EH (cell line): Measurements from ENCODE around the gene MTMR11.
A peak's percentile ranks its signal among the peaks of the same experiment; 100 is the strongest.
"Not testable (repeated sequence)": the region's sequence is repeated elsewhere in the genome, so short reads cannot be mapped to it uniquely, and the experiment has no call there.

Source experiments
- DNase-seq: peaks from one replicate; pipeline ENCODE4 v3.0.0-alpha.2; 2015; ENCODE audit warnings: low read depth

MTMR11 gene

GRCh38 chr1:149896575-149896974, 40.1 kb downstream of the MTMR11 start:
- DNase-seq: no peak

- DNase-seq: peak; percentile 65
Measured at GRCh38 chr1:149888999-149889289, 47.7 kb downstream of the MTMR11 start.

DNA sequence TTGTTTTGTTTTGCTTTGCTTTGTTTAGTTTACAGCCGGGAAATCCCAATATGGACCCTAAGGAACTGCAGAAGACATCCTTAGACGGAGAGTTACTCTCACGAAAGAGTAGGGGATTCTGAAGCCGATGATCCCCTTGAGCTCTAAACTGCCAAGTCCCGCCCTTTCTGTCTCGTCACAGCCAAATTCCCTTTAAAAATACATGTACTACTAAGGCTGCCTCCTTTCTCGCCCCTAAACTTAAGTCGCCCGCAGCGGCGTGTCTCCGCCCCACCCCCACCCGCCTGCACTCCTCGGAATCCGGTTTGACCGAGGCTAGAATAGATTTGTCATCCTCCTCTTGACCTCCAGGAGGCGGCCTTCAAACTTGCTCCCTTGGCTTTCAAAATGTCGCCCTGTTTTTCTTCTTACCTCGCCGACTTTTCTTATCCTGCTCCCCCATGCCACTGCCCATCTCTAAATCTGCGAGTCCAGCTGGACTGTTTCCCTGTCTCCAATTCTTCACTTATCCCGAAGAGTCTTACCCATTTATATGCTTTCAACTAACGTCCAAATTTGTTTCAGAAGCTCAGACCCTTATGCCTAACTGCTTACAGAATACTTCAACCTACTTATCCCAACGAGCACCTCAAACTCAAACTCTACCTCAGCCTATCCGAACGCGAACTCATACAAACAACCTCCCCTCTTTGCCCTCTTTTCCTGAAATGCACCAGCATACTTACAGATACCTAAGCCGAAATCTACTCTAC, 48.3 kb downstream of the MTMR11 start:
- peak; percentile 92 for DNase-seq

- DNase-seq: peak; percentile 99
Measured at GRCh38 chr1:149887456-149888246, 49.0 kb downstream of the MTMR11 start.

GRCh38 chr1:149887196-149887455, 49.6 kb downstream of the MTMR11 start:
- DNase-seq: not testable (repeated sequence)

DNA sequence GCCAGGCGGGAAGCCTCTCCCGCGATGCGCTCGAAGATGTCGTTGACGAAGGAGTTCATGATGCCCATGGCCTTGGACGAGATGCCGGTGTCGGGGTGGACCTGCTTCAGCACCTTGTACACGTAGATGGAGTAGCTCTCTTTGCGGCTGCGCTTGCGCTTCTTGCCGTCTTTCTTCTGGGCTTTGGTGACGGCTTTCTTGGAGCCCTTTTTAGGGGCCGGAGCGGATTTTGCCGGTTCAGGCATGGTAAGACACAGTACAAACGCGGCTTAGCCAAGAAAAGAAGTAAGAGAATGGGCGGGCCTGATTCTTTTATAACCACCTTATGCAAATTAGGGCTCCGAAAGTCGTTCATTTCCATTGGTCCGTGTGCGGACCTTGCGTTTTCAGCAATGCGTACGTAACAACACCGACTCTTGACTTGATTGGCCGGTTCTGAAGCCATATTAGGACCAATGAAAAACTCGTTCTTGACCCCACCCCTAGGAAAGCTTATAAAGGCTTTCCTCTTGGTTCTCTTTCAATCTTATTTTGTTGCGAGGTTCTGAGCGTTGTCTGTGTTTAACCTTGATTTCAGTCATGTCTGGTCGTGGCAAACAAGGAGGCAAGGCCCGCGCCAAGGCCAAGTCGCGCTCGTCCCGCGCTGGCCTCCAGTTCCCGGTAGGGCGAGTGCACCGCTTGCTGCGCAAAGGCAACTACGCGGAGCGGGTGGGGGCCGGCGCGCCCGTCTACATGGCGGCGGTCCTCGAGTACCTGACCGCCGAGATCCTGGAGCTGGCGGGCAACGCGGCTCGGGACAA, 50.1 kb downstream of the MTMR11 start:
- peak; percentile 100 for DNase-seq

GRCh38 chr1:149886121-149886395, 50.6 kb downstream of the MTMR11 start:
- not testable (repeated sequence) for DNase-seq

GRCh38 chr1:149885339-149886120, 51.1 kb downstream of the MTMR11 start:
- DNase-seq: peak; percentile 95

- DNase-seq: peak; percentile 34
Measured at GRCh38 chr1:149884433-149885338, 52.0 kb downstream of the MTMR11 start.

DNA sequence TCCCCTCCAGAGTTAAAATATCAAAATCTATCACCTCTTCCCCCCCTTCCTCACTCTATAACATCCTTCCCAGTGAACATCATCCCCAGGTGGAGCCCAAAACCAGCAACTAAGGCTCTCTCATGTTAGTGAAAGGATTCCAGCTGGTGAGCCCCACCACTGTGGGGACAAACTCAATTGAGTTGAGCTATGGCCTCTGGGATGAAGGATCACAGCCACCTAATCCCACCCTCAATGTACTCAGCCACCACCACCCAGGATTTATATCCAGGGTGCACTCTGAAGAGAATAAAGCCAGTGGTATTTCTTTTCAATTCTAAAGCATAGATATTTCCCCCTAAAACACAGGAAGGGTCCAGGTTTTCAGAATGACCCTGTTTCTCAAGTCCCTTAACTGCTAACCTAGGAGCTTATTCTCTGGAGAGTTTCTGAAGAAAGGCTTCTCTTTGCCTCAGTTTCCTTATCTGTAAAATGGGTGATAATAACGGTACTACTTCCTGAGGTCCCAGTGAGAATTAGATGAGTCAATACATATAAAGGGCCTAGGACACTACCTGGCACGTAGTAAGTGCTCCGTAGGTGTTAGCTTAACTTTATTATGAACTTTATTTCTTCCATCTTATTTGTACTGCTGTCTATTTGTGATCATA, 53.0 kb downstream of the MTMR11 start:
- no peak for DNase-seq

DNA sequence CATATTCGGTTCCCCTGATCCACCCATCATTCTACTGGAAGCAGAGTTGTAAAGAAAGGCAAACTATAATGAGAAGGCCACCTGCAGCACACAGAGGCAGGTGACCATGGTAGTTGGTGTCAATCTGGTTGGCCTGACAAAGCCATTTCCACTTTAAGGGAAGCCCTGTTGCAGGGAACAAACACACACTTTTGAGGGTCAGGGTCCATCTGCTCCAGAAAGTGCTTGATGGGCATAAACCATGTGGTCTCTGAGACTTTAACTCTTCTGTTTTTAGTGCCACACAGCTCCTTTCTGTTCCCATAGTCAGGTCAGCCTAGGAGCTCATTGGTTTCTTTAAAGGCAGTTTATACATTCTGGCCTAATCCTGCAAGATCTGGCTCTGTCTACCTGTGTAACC, 54.8 kb downstream of the MTMR11 start:
- no peak for DNase-seq

DNA sequence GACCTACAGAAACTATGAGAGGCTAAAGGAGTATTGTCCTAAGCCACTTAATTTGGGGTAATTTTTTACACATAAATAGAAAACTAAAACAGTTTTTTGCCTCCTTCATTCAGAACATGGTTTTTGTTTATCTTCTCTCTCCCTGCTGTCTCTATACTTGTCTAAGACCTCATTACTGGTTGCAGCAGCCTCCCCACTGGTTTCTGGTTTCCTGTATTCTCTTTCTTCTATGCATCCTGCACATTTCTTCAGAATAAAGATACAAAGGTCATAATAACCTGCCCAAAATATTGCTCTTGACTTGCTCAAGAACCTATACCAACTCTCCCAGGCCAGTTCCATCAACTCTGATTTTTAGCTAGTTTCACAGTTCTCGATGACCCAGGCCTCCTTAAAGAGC, 57.1 kb downstream of the MTMR11 start:
- no peak for DNase-seq
